GM18502 (cell line): ENCODE measurements around the gene HOXB1.

Source experiments
- ATAC-seq: cut with Tn5 transposase; IDR thresholded peaks from one replicate; pipeline ENCODE4 v1.9.1; 2021; ENCODE audit warnings: mild to moderate bottlenecking; ENCODE audit not compliant: unreplicated experiment, poor library complexity

Gene HOXB1

DNA sequence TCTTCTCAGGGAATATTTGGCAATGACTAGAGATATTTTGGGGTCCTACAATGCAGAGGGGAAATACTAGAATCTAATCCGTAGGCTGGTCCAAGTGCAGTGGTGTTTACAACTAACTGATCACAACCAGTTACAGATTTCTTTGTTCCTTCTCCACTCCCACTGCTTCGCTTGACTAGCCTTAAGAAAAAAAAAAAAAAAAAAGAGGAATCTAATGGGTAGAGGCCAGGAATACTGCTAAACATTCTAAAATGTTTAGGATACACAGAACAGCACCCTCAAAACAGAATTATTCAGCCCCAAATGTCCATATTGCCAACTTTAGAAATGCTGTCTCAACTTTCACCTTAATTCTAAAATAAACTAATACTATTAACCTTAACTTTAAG, 51.8 kb downstream of the HOXB1 start:
- no peak for ATAC-seq
